NCI-H2171 (cell line): ENCODE data around the gene FAAH2.
"Not testable (repeated sequence)": the region's sequence is repeated elsewhere in the genome, so short reads cannot be mapped to it uniquely, and the experiment has no call there.

Experiments used
- DNase-seq: peaks from one replicate; lab custom pipeline; 2025; lab: John Stamatoyannopoulos, UW

Gene FAAH2, protein sequence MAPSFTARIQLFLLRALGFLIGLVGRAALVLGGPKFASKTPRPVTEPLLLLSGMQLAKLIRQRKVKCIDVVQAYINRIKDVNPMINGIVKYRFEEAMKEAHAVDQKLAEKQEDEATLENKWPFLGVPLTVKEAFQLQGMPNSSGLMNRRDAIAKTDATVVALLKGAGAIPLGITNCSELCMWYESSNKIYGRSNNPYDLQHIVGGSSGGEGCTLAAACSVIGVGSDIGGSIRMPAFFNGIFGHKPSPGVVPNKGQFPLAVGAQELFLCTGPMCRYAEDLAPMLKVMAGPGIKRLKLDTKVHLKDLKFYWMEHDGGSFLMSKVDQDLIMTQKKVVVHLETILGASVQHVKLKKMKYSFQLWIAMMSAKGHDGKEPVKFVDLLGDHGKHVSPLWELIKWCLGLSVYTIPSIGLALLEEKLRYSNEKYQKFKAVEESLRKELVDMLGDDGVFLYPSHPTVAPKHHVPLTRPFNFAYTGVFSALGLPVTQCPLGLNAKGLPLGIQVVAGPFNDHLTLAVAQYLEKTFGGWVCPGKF

GRCh38 chrX:57286507-57287251 lies at the start of gene FAAH2:
Gene FAAH2 (plus strand): TSS chrX:57286706. CDS start chrX:57286826, 120 bp downstream.
- peak; percentile 50 for DNase-seq

GRCh38 chrX:57241967-57242366 lies 44.5 kb upstream of the FAAH2 start:
- no peak for DNase-seq

GRCh38 chrX:57251965-57252364 lies 34.5 kb upstream of the FAAH2 start:
- no peak for DNase-seq

DNA sequence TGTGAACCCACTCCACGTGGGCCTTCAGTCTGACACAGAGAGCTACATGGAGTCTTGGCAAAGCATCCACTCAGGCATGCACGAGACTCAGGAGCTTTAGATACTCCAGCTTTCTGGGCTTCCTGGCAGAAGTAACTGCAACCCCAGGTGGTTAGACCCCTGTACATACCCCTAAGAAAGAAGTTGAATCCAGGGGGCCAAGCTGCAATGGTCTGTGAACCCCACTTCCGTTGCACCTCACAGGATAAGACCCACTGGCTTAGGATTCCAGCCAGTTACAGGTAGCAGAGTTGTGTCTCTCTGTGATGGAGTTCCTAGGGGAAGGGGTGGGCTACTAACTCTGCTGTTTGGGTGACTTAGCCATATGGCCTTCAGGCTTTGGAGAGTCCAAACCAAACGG lies 21.4 kb upstream of the FAAH2 start:
- no peak for DNase-seq

DNA sequence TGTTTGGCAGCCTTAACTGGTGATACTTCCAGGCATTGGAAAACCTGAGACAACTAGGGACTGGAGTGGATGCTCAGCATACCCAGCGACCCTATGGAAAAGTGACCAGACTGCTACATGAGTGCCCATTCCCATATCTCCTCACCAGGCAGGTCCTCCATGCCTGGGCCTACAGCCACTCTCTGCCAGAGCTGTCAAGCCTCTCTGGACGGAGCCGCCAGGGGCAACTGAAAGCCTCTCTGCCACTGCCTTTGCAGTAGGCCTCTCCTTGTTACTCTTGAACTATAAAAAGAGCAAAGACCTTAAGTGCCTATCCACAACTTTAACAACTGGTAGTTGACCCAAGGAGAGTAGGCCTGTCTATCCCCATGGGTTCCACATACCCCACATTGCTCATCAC lies 20.2 kb upstream of the FAAH2 start:
- no peak for DNase-seq

- no peak for DNase-seq
These were observed 19.6 kb upstream of the FAAH2 start for GRCh38 chrX:57266871-57267270.

DNA sequence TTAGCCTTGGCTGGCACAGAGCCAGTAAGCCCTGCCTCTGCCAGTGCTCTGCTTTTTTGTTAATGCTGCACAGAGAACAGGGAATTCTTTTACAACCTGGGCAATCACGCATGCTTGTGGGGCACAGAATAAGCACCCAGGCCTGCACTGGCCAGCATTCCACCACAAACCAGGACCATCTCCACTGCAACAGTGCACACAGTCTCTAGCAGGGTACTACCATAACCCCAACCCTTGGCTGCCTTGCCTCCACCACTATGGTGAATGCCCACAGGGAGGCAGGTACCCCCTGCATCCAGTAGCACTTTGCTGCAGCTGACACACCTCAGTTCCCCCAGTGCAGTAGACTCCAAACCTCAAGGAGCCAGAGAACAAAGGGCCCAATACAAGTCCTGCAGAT lies 19.2 kb upstream of the FAAH2 start:
- DNase-seq, result no peak

DNA sequence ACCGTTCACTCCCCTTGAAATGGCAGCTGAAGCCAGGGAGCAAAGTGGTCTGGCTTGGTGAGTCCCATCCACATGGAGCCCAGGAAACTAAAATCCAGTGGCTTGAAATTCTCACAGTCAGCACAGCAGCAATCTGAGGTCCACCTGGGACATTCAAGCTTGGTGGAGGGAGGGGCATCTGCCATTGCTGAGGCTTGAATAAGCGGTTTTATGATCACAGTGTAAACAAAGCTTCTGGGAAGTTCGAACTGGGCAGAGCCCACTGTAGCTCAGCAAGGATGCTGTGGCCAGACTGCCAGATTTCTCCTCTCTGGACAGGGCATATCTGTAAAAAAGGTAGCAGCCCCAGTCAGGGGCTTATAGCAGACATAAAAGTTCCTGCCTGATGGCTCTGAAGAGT lies 15.5 kb upstream of the FAAH2 start:
- no peak for DNase-seq

- no peak for DNase-seq
These were observed 3.9 kb upstream of the FAAH2 start for GRCh38 chrX:57282568-57282967.

DNA sequence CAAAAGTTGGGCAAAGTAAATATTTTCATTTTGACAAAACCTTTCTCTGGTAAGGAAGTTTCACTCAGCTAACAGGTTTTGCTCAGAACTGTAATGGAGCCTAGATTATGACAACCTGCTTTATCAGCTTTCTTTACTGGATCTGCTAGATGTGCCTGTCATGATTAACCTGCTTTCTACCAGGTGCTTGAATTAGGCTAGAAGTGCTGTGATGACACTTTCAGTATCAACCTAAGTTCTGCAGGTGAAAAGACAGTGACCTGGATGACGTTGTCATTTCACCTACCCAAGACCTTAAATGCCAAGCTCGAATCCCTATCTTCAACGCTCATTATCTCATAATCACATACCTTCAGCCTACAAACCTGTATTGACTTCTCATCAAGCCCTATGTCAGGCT lies 1.5 kb upstream of the FAAH2 start:
- no peak for DNase-seq

DNA sequence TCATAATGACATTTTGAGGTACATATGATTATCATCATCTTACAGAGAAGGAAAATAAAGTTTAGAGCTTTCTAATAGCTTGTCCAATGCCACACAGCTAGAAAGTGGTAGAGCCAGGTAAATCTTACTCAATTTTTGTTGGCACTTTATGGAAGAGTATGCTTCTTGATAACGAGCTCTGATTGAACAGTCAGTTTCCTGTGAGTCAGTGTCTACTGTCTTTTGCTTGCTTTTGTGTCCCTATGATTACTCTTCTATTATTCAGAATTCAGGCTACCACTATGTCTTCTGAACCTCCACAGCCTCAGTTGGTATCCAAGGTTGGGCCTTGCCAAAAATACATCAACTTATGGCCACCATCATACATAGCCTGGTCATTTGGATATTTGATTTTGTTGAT lies 2.6 kb downstream of the FAAH2 start:
- no peak for DNase-seq

DNA sequence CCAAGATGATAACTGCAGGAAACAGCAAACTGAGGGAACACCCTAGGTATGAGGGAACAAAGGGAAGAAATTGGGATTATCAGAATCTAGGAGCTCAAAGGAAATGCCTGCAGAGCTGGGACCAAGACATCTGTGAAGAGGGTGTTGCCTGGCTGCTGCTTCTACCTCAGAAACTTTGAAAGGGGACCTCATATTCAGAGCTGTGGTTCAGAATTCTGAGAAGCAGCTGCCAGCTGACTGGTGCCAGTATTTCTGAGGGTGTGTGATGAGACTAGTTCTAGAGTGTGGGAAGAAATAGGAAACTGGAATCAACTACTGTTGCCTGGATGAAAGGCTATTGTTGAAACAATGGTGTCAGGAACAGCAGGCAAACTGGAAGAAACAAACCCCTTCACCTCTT lies 8.5 kb downstream of the FAAH2 start:
- no peak for DNase-seq

- DNase-seq, result not testable (repeated sequence)
These were observed 9.2 kb downstream of the FAAH2 start for GRCh38 chrX:57295679-57296078.

DNA sequence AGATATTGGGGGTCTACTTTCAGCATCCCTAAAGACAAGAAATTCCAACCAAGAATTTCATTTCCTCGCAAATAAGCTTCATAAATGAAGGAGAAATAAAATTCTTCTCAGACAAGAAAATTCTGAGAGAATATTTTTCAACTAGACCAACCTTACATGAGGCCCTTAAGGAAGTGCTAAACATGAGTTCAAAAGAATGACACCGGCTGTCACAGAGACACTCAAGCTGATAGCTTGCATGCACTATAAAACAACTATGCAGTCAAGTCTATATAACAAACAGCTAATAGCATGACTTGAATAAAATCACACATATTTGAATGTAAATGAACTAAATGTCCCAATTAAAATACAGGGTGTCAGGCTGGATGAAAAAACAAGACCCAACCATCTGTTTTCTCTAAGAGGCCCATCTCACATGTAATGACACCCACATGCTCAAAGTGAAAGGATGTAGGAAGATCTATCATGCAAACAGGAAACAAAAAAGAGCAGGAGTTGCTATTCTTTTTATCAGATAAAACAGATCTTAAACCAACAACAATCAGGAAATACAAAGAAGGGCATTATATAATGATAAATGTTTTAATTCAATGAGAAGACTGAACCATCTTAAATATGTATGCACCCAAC lies 27.2 kb downstream of the FAAH2 start:
- DNase-seq, result no peak

DNA sequence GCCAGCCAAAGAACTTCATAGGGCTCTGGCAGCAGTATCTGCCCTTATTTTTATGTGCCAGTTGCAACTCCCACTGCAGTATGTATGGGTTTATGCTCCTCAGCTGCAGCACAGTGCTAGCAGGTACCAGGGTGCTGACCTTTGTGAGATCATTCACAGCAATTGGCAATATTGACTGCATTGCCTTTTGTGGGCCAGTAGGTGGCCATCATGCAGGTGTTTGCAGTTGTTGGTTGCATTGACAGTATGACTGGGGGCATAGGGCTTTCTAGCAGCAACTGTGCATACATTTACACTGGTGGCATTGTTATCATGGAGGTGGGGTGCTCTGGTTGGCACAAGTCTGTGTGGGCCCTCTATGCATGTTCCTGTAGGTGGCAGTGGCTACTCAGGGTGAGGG lies 42.5 kb downstream of the FAAH2 start:
- DNase-seq, result no peak

GRCh38 chrX:57335790-57336189 lies 49.3 kb downstream of the FAAH2 start:
- DNase-seq, result not testable (repeated sequence)

DNA sequence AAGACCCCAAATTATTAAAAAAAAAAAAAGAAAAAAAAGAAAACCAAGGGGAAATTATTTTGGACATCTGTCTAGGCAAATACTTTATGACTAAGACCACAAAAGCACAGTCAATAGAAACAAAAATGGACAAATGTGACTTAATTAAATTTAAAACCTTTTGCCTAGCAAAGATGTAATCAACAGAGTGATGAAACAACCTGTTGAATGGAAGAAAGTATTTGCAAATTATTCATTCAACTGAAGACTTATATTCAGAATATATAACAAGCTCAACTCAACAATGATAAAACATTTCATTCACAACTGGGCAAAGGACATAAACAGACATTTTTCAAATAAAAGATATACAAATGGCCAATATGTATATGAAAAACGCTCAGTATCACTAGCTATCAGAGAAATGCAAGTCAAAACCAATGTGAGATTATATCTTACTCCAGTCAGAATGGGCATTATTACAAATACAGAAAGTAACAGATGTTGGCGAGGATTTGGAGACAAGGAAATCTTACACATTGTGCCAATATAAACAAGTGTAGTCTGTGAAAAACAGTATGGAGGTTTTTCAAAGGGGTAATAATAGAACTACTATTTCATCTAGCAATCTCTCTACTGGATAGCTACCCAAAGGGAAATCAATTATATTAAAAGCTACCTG lies 67.1 kb downstream of the FAAH2 start:
- DNase-seq, result no peak

DNA sequence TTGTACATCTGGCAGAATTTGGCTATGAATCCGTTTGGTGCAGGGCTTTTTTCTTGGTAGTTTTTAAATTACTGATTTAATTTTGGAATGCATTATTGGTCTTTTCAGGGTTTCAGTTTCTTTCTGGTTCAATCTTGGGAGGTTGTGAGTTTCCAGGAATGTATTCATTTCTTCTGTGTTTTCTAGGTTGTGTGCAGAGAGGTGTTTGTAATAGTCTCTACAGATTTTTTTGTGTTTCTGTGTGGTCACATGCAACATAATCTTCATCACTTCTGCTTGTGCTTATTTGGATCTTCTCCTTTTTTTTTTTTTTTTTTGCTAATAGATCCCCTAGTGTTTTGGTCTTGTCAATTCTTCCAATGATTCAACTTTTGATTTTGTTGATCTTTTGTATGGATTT lies 77.6 kb downstream of the FAAH2 start:
- no peak for DNase-seq

- no peak for DNase-seq
These were observed 79.9 kb downstream of the FAAH2 start for GRCh38 chrX:57366430-57366829.

DNA sequence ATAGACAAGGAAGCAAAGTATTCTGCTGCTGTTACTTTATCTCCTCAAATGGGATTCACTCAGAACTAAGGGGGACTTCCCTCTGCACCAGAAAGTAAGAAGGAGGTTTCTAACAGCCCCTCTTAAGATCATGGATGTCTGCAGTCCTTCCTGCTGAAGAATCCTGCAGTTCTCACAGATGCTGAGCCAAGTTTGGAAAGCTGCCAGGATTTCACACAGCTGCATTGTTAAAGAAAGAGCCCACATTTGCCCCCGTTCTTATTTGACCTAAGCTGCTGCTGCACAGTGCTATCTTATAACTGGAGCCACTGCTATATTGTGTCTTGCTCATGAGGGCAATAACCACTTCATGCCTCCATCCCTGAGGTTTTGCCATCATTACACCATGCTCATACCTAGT lies 81.1 kb downstream of the FAAH2 start:
- DNase-seq, result no peak

DNA sequence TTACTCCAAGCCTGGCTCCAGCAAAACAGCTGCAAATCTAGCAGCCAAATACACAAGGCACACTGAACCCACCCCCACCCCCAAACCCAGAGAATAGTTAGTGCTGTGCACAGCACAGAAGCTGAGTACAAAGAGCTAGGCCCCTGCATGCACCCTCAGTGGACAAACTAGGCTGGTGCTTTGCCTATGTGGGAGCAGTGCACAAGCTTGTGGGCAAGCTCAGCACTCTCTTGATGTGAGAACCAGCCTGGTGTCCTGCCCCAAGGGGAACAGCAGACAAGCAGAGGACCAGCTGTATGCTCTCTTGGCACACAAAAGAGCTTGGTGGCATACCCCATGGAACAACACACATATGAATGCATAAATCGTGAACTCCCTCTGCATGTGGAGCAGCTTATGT lies 81.7 kb downstream of the FAAH2 start:
- DNase-seq, result no peak

- no peak for DNase-seq
These were observed 92.8 kb downstream of the FAAH2 start for GRCh38 chrX:57379296-57379695.
